Measurements from ENCODE around the gene PIP5K1B.
"Not testable (repeated sequence)": the region's sequence is repeated elsewhere in the genome, so short reads cannot be mapped to it uniquely, and the experiment has no call there.

PIP5K1B gene

DNA sequence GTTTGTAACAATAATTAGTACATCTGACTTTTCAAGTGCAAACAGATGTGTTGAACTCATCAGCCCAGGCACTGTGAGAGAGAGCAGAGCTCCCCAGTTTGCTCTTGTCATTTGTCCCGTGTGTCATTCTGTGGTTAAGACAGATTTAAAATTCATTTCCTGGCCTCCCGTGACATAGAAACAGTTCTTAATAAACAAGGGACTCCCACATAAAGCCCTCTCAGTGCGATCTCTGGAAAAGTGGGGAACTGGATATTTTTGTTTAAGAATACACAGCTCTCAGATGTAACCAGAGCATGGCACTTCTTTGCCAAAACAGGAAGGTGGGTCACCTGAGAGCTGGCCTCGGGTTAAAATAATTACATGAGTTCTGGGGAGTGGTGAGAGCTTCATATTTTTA lies 250.3 kb downstream of the PIP5K1B start:
- DNase-seq (ENCODE audit: low read depth): no peak

DNA sequence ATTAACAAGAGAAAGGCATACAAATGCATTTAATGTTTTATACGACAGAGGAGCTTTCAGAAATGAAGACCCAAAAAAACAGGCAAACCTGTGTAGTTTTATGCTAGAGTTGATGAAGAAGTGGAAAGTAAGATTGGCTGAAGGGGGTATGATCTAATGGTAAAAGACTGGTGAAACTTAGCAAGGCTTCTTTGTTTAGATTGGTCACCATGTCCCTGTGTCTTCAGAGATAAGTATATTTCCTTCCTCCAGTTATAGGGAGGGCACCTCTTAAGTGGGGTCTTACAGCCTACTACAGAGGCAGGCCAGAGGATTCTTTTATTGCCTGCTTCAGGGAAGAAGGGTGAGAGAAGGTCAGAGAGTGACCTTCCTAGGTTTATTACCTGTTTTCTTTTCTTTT lies 252.4 kb downstream of the PIP5K1B start:
- DNase-seq (ENCODE audit: low read depth): no peak

DNA sequence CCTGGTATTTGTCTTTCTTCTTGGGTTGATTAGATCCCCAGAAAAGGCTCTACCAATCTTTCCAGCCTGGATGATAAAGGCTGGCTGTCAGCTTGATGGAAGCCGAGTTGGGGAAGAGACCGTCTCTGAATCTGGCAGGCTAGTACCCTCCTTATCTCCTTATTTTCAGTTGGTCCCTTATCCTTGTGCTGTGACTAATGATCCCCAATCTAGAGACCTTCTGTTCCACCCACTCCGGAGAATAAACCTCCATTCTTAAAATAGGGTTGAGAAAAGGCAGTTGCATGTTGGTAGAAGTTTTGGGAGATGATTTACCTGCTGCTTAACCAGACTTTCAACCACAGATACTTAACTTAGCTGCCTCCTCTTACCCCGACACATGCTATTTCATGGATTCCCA lies 256.5 kb downstream of the PIP5K1B start:
- DNase-seq (ENCODE audit: low read depth): no peak

DNA sequence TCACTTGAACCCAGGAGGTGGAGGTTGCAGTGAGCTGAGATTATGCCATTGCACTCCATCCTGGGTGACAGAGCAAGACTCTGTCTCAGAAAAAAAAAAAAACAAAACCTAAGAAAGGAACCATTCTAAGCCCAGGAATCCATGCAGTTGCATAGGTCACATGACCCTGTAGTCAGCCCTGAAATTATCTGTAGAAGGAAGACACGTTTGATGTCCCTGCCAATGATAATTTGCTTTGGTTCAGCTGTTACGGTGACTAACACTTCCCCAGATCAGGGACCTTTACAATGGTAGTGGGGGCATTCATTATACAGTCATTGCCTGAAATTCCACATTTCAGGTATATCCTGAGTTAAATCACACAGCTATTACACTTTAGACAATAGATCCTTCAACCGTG lies 258.4 kb downstream of the PIP5K1B start:
- no peak for DNase-seq (ENCODE audit: low read depth)

DNA sequence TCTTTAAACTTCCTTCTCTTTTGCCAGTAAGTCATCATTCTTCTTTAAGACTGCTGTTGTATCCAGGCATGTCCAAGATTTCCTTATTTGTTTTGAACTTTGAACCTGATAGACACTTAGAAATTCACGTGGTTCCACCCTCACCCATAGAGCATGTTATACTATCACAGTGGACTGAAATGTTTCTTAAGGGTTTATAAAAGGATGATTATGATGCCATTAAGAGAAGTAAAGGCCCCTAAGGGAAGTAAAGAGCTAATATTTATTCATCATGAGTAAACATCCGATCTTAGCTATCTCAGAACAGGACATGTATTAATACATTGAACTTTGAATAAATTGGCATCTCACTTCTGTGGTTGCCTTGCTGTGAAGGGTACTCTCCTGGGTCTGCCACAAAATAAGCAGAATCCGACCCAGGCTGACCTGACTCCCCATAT lies 259.1 kb downstream of the PIP5K1B start:
- DNase-seq (ENCODE audit: low read depth): no peak

DNA sequence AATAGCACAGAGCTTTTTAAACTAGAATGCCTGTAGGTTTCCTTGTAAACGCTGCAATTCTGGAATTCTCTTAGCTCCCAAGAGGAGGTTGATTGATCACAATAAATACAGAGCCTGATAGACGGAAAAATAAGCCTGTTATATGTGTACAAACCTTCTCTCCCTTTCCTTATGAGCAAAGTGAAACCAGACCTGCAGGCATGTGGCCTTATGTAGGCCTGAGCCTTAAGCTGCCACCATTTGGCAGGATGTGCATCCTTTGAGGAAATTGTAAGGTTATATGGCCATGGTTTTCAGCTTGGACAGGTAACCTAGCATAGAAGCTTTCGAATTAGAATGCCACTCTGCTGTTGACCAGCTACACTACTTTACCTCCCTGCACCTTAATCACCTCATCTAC lies 259.7 kb downstream of the PIP5K1B start:
- DNase-seq (ENCODE audit: low read depth): no peak

DNA sequence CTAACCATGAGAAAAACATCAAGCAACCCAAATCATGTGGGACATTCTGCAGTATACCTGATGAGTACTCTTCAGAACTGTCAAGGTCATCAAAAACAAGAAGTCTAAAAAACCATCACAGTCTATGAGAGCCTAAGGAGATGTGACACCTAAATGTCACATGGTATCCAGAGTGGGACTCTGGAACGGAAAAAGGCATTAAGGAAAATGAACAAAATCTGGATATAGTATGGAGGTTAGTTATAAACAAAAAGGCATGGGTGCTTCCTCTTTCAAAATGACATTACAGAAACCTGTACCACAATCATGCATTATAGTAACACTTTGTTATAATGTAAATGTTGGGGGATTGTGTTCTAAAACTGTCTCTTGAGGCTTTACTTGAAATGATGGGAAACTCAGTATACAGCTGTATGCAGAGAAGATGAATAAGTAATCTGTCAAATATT lies 261.5 kb downstream of the PIP5K1B start:
- no peak for DNase-seq (ENCODE audit: low read depth)

DNA sequence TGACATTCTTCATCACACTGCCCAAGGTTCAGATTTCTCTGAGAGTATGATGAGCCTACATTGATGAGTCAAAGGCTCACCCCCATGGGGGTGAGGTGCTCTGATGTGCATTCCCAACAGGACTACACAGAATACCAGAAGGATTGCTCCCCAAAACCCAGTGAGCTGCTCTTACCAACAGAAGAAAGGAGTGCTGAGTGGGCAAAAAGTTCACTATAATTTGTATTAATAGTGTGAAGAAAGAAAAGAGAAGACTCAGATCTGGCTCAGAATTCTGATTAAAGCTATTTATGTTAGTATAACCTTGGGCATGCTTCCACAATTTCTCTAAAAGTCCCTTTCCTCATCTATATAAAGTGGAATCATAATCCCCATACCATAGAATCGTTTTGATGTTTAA lies 262.8 kb downstream of the PIP5K1B start:
- DNase-seq (ENCODE audit: low read depth): no peak

DNA sequence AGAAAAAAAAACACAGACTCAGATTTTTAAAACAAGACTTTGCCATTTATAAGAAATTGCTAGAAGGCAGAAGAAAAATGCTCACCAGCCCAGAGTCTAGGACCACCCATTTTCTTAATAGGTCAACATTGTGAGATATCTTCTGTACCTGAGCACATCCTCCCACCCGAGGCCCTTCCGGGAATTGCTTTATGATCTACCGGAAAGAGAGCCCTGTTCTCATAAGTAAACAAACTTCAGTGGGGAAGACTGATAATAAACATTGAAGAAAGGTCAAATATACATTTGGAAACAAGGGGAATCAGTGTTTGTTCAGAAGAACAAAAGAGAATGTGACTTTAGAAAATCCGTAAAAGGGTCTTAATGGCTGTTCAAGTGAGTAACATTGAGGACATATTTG lies 264.5 kb downstream of the PIP5K1B start:
- no peak for DNase-seq (ENCODE audit: low read depth)

DNA sequence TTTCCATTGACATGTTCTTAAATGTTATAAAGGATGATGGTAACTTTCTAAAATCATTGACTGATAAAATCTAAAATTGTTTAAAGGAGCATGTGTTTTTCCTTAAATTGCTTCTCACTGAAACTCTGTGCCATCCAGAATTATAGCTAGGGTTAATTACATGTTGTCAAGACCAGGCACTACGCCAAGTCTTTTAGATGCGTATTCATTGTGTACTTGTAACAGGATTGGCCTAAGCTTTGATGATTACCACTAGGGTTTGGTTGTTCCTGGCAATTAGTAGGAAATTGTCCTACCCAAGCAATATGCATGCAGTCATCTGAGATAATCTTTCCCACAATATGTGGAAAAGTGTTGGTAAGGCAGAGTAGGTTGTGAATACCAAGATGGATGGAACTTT lies 265.1 kb downstream of the PIP5K1B start:
- DNase-seq (ENCODE audit: low read depth): no peak

DNA sequence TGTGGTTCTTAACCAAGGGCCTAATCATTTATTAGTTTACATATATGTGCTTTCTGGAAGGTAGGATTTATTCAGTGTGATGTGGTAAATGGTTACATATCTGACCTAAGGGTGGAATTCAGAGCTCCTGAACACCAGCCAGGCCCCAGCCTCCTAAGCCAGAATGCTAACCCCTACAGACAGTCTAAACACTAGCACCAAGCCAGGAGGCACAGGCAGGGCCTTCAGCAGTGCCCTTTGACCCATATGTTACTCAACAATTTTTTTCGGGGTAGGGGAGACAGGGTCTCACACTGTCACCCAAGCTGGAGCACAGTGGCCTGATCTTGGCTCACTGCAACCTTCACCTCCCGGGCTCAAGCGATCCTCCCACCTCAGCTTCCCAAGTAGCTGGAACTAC lies 268.6 kb downstream of the PIP5K1B start:
- no peak for DNase-seq (ENCODE audit: low read depth)

DNA sequence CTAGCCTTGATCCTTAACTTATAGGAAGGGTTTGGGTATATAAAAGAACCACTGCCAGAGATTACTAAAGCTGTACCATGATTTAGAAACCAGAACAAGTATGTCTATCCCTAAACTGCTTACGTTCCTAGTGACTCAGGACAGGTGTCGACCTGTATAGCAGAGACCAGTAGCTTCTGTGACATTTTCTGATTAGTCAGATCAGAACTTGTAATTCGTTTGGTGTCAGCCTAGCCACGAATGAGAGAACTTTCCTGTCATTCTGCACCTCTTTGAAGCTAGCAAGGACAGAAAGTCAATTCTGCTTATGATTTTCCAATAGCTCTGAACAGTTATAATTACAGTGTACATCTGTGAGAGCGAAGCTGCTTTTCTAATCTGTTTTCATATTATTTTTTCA lies 269.4 kb downstream of the PIP5K1B start:
- no peak for DNase-seq (ENCODE audit: low read depth)

DNA sequence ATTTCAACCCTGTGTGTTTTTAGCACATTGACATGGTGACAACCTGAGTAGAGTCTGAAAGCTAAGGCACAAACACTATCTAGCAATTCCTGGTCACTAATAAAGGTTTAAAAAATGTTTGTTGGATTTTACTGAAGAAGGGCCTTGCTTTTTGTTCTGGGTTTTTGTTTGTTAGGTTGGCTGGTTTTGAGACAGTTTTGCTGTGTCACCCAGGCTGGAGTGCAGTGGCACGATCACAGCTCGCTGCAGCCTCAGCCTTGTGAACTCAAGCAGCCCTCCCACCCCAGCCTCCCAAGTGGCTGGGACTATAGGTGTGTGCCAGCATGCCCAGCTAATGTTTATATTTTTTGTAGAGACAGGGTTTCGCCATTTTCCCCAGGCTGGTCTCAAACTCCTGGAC lies 269.9 kb downstream of the PIP5K1B start:
- no peak for DNase-seq (ENCODE audit: low read depth)

DNA sequence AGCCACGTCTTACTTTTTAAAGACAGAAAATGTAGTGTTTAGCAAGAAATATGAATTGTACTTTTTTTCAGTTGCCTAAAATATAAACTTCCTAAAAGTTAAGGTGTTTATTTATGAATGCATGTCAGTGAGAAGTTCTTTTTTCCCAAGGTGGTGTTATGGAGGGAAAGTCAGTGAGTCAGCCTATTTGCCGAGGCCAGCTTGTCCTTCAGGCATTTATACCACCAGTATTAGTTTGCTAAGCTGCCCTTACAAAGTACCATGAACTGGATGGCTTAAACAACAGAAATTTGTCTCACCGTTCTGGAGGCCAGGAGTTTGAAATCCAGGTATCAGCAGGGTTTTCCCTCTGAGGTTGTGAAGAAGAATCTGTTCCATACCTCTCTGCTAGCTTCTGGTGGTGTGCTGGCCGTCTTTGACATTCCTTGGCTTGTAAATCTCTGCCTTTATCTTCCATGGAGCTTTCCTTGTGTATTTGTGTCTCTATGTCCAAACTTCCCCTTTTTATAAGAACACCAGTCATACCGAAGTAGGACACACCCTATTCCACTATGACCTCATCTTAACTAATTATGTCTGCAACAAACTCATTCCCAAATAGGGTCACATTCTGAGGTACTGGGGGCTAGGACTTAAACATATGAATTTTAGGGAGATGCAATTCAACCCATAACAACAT lies 270.5 kb downstream of the PIP5K1B start:
- no peak for DNase-seq (ENCODE audit: low read depth)

DNA sequence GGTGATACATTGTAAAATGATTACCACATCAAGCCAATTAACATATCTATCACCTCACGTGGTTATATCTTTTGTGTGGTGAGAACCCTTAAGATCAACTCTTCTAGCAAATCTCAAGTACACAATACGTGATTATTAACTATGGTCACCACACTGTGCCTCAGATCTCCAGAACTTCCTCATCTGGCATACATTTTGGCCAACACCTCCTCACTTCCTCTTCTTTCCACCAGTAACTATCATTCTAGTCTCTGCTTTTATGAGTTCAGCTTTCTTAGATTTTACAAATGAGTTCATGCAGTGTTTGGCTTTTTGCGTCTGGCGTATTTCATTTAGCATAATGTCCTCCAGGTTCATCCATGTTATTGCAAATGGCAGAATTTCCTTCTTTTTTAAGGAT lies 273.0 kb downstream of the PIP5K1B start:
- no peak for DNase-seq (ENCODE audit: low read depth)

DNA sequence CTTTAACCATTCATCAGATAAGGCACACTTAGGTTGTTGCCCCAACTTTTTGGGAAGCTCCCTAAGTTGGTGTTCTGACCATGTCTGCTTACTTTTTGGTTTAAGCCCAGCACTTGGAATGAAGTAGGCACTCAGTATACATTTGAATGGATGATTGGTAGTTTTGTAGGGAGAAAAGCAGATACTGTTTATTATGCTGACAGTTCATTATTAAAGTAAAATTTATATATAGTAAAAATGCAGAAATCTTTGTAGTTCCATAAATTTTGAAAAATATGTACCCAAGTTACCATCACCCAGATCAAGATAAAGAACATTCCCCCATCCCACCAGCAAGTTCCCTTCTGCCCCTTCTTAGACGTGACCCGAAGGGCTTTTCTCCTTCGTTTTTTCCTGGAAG lies 273.5 kb downstream of the PIP5K1B start:
- no peak for DNase-seq (ENCODE audit: low read depth)

DNA sequence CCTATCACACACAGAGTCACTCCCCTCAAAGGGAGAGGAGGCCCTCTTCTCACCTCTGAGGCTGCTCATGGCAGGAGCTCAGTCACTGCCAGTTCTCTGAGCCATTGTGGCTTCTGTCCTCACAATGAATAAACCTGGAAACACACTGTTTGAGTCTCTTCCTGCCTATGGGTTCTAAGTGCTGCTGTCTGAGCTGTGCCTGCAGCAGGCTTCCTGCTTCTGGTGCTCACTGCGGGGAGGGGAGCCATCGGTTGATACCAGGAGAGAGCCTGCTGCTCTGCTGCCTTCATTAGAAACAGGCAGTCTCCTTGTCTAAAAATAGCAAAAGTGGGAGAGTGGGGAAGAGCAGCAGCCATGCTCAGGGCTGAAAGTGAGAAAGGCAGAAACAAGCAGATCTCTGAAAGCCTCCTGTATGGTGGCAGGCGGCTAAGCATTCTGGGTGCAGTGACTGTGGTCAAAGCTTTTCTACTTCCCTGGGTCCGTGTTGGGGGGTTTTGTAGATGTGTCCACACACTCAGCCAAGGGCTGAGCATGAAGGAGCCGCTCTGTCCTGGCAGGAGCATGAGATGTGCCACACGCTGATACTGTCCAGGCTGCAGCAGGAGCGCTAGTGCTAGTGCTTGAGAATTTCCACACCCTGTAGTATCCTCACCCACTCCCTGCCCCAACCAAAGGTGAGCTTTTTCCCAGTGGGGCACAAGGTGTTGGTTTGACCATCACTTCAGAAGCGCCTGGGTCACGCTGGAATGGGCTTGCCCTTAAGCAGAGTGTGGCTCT lies 274.7 kb downstream of the PIP5K1B start:
- DNase-seq (ENCODE audit: low read depth): no peak

DNA sequence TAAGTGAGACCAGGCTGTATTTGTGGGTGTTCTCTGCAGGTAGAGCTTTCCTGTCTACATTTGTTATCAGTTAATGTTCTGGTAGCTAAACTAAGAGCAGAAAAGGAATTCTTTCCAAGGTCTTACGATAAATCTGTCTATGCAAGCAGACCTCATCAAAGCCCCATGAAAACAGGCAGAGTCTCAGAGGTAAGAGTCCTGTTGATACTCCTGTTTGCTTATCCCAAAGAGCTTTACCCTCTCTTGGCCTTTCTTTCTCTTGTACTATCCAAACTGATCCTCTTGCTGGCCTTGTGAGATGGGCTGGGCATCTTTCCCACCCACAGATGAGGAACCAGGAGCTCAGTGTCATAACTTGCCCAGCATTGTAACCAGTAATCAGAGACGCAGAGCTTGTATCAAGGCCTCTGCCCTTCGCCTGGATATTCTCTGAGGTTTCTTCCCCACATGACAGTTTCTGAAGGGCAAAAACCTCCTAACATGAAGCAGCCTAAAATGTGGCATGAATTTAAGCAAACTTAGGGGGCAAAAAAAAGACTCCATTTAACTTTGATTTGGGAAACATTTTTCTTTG lies 275.4 kb downstream of the PIP5K1B start:
- no peak for DNase-seq (ENCODE audit: low read depth)

DNA sequence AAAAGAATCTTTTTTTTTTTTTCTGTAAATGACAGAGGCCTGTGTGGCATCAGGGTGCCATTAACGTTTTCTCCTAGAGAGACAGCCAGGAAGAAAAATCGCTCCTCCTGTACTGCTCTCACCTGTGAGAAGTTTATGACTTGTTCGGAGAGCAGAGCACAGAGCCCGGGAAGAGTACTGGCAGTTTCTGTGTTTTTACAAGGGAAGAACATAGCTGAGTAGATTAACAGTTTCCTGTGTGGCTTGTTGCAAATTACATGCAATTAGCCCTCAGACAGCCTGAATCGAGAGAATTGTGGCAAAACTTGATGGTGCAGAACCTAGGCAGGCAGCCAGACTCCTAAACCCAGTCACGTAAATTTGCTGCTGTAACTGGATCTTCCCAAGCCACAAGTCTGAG lies 276.7 kb downstream of the PIP5K1B start:
- no peak for DNase-seq (ENCODE audit: low read depth)

DNA sequence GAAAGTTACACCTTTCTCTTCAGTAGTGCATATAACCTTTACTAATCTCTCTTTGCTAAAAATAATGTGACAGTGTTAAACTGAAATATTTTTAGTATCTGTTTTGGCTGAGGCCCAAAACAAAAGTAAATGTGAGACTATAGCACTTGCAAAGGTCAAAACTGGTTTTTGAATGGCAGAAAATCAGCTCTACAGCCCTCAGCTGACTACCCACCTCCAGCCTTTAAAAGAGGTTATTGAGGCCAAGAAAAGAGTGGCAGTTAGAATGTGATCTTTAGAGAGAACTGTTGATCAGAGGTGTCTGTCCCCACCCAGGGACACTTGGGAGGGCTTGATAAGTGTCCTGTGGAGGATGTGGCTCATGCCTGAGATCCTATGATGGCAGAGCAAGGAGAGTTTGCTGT lies 278.0 kb downstream of the PIP5K1B start:
- DNase-seq (ENCODE audit: low read depth): no peak

DNA sequence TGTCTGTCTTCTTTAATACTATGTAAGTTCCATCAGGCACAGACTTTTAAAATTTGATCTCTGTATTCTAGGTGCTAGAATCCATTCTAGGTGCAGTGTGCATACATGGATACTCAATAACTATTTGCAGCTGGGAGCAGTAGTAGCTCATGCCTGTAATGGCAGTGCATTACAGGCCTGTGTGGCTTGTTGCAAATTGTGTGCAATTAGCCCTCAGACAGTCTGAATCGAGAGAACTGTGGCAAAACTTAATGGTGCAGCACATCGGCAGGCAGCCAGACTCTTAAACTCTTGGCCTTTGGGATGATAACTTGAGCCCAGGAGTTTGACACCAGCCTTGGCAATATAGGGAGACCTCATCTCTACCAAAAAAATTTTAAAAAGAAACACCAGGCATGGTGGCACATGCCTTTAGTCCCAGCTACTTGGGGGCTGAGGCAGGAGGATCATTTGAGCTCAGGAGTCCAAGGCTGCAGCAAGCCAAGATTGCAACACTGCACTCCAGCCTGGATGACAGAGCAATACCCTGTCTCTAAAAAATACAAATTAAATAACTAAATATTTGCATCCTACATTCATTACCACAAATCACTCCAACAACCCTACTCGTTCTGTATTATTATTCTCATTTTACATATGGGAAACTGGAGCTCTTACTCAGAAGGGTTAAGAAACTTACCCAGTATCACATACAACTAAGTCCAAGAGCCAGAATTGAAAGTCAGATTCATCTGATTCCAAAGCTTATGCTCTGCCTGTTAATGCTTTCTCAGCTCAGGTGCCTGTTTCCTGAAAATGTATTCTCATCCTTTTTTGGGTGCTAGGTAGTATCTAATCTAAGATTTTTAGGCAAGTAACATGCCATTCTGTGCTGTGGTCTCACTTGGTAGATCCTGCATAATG lies 278.7 kb downstream of the PIP5K1B start:
- DNase-seq (ENCODE audit: low read depth): no peak

DNA sequence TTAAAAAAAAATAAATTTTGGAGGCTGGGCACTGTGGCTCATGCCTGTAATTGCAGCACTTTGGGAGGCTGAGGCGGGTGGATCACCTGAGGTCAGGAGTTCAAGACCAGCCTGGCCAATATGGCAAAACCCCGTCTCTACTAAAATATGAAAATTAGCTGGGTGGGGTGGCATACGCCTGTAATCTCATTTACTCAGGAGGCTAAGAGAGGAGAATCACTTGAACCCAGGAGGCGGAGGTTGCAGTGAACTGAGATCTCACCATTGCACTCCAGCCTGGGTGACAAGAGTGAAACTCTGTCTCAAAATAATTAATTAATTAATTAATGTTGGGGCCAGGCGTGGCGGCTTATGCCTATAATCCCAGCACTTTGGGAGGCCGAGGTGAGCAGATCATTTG lies 281.9 kb downstream of the PIP5K1B start:
- not testable (repeated sequence) for DNase-seq (ENCODE audit: low read depth)

Data from ELR (cell line).